Neural cell (in vitro differentiated cells): ENCODE measurements around the gene TPI1. TPM values are rescaled to one million over a fixed set of nuclear protein-coding genes. Genes with fewer than 3 reads are reported as not detected.

Source experiments
- H2AFZ ChIP-seq: fragments of 200-600, 300-800 bp; sonication (generic), shearing (Covaris generic); 2 replicates; pipeline ENCODE4 v1.6.0; 2014; ENCODE audit warnings: low read depth, mild to moderate bottlenecking, antibody characterized with exemption, low read length, moderate library complexity
- H3F3A ChIP-seq: fragments of 200-600 bp; shearing (Covaris generic); 2 replicates; pipeline ENCODE4 v1.6.1; 2016; ENCODE audit warnings: mild to moderate bottlenecking, moderate library complexity, mixed read lengths, antibody characterized with exemption, low read length; ENCODE audit not compliant: insufficient read depth, poor library complexity, severe bottlenecking
- H3K27ac ChIP-seq: fragments of 200-600, 300-800 bp; sonication (generic), shearing (Covaris generic); 2 replicates; pipeline ENCODE4 v1.5.1; 2014; ENCODE audit warnings: mild to moderate bottlenecking, low read length, moderate library complexity
- H3K27me3 ChIP-seq: fragments of 300-800, 200-600 bp; sonication (generic), shearing (Covaris generic); 2 replicates; pipeline ENCODE4 v1.6.0; 2014; ENCODE audit warnings: mild to moderate bottlenecking, low read depth, low read length, moderate library complexity; ENCODE audit not compliant: insufficient read depth
- H3K36me3 ChIP-seq: fragments of 300-800, 200-600 bp; sonication (generic), shearing (Covaris generic); 2 replicates; pipeline ENCODE4 v1.5.1; 2014; ENCODE audit warnings: mild to moderate bottlenecking, antibody characterized with exemption, low read length, moderate library complexity; ENCODE audit not compliant: insufficient read depth
- H3K4me2 ChIP-seq: fragments of 300-800, 200-600 bp; sonication (generic), shearing (Covaris generic); 2 replicates; pipeline ENCODE4 v1.6.0; 2014; ENCODE audit warnings: mild to moderate bottlenecking, low read length
- H3K4me3 ChIP-seq: fragments of 300-800, 200-600 bp; sonication (generic), shearing (Covaris generic); 2 replicates; pipeline ENCODE4 v1.5.1; 2014; ENCODE audit warnings: mild to moderate bottlenecking, low read length, moderate library complexity
- H3K79me2 ChIP-seq: fragments of 200-600 bp; shearing (Covaris generic); replicated peaks from 2 replicates; pipeline ENCODE4 v1.6.0; 2014; ENCODE audit warnings: mild to moderate bottlenecking, low read length, moderate library complexity; ENCODE audit not compliant: insufficient read depth
- H3K9ac ChIP-seq: fragments of 300-800, 200-600 bp; sonication (generic), shearing (Covaris generic); 2 replicates; pipeline ENCODE4 v1.6.1; 2016; ENCODE audit warnings: mild to moderate bottlenecking, low read length, mixed read lengths
- H3K9me2 ChIP-seq: fragments of 200-600 bp; shearing (Covaris generic); 2 replicates; pipeline ENCODE4 v1.6.1; 2016; ENCODE audit warnings: mild to moderate bottlenecking, low read length, mixed read lengths; ENCODE audit not compliant: insufficient read depth
- H3K9me3 ChIP-seq: fragments of 200-600, 300-800 bp; sonication (generic), shearing (Covaris generic); 2 replicates; pipeline ENCODE4 v1.6.1; 2016; ENCODE audit warnings: mild to moderate bottlenecking, mixed run types, low read length, moderate library complexity, mixed read lengths
- H4K20me1 ChIP-seq: fragments of 200-600 bp; shearing (Covaris generic); 2 replicates; pipeline ENCODE4 v1.6.1; 2016; ENCODE audit warnings: mild to moderate bottlenecking, mixed run types; ENCODE audit not compliant: insufficient read depth
- CTCF ChIP-seq: fragments of 450-650 bp; IDR thresholded peaks from 2 replicates; pipeline ENCODE4 v1.5.1; 2014; ENCODE audit warnings: antibody characterized with exemption, mild to moderate bottlenecking, moderate library complexity; ENCODE audit not compliant: poor library complexity, severe bottlenecking
- EP300 ChIP-seq: fragments of 450-650 bp; conservative IDR thresholded peaks from 2 replicates; pipeline ENCODE4 v1.6.1; 2014; ENCODE audit warnings: antibody characterized with exemption, mild to moderate bottlenecking, moderate library complexity; ENCODE audit not compliant: poor library complexity, severe bottlenecking
- EZH2 ChIP-seq: fragments of 200-600, 300-800 bp; shearing (Covaris generic), sonication (generic); IDR thresholded peaks from 2 replicates; pipeline ENCODE4 v1.6.1; 2014; ENCODE audit warnings: antibody characterized with exemption, low read length, borderline replicate concordance, mild to moderate bottlenecking; ENCODE audit not compliant: insufficient read depth, poor library complexity, severe bottlenecking
- MXI1 ChIP-seq: fragments of 450-650 bp; conservative IDR thresholded peaks from 2 replicates; pipeline ENCODE4 v1.6.1; 2014; ENCODE audit warnings: antibody characterized with exemption, mild to moderate bottlenecking; ENCODE audit not compliant: poor library complexity, severe bottlenecking
- POLR2AphosphoS5 ChIP-seq: IDR thresholded peaks from 2 replicates; pipeline ENCODE4 v1.6.1; 2012
- RAD21 ChIP-seq: fragments of 450-650 bp; conservative IDR thresholded peaks from 2 replicates; pipeline ENCODE4 v1.6.1; 2014; ENCODE audit warnings: antibody characterized with exemption, mild to moderate bottlenecking, moderate library complexity
- REST ChIP-seq: IDR thresholded peaks from 2 replicates; pipeline ENCODE4 v1.6.1; 2012; ENCODE audit warnings: borderline replicate concordance
- SMC3 ChIP-seq: fragments of 450-650 bp; conservative IDR thresholded peaks from 2 replicates; pipeline ENCODE4 v1.6.1; 2014; ENCODE audit warnings: antibody characterized with exemption, mild to moderate bottlenecking, moderate library complexity; ENCODE audit not compliant: poor library complexity
- TAF1 ChIP-seq: IDR thresholded peaks from 2 replicates; pipeline ENCODE4 v1.6.1; 2012; ENCODE audit warnings: low read depth
- polyA plus RNA-seq: library from polyadenylated mRNA; depleted of rRNA; stranded (reverse); fragments of >200 nt; gene quantifications from 2 replicates; pipeline ENCODE4 v1.2.3, GENCODE V29; 2014

Gene TPI1
- polyA plus RNA-seq, 1 donor from 2014 or later: 288 TPM

- no peak overlapping the region for H3K4me3 ChIP-seq
- TF ChIP-seq REST (no peak), POLR2AphosphoS5 (no peak), EP300 (no peak), RAD21 (no peak), MXI1 (no peak), TAF1 (no peak), SMC3 (no peak), CTCF (no peak), EZH2 (no peak)
- no peaks in the 10 kb centered on the region for H3K27me3 ChIP-seq
- H3K4me2 ChIP-seq: no peak overlapping the region
- no peaks in the 10 kb centered on the region for H4K20me1 ChIP-seq
- H3F3A ChIP-seq: no peaks in the 10 kb centered on the region
- no peaks in the 10 kb centered on the region for H3K9me2 ChIP-seq
- no peaks in the 10 kb centered on the region for H3K9me3 ChIP-seq
- no peaks in the 10 kb centered on the region for H3K36me3 ChIP-seq
- H3K27ac ChIP-seq: no peak overlapping the region
- H3K9ac ChIP-seq: no peak overlapping the region
- peaks cover 8% of the 10 kb centered on the region for H3K79me2 ChIP-seq
- H2AFZ ChIP-seq: no peak overlapping the region
Observed at GRCh38 chr12:6846316-6846869, 20.9 kb upstream of the TPI1 start.

DNA sequence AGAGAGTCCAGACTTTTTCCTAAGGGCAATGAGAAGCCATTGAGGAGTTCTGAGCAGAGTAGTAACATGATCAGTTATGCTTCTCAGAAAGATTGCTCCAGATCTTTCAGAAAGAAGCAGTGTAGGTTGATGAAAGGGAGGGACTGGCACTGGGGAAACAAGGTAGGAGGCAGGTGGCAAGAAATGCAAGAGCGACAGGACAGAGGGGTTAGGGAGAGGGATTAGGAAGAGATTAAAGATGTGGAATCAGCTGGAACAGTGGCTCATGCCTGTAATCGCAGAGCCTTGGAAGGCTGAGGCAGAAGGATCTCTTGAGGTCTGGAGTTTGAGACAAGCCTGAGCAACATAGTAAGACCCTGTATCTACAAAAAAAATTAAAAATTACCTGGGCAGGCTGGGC, 19.7 kb upstream of the TPI1 start:
- H3K36me3 ChIP-seq: no peaks in the 10 kb centered on the region
- H3K9me2 ChIP-seq: no peaks in the 10 kb centered on the region
- peaks cover 8% of the 10 kb centered on the region for H3K79me2 ChIP-seq
- no peaks in the 10 kb centered on the region for H3F3A ChIP-seq
- no peaks in the 10 kb centered on the region for H3K27me3 ChIP-seq
- H3K9ac ChIP-seq: no peak overlapping the region
- H4K20me1 ChIP-seq: no peaks in the 10 kb centered on the region
- H3K9me3 ChIP-seq: no peaks in the 10 kb centered on the region
- TF ChIP-seq EP300: no peak
- TF ChIP-seq MXI1: no peak
- TF ChIP-seq TAF1: no peak
- TF ChIP-seq SMC3: no peak
- TF ChIP-seq CTCF: no peak
- TF ChIP-seq POLR2AphosphoS5: no peak
- TF ChIP-seq REST: no peak
- TF ChIP-seq EZH2: no peak
- TF ChIP-seq RAD21: no peak
- H3K27ac ChIP-seq: no peak overlapping the region
- H3K4me3 ChIP-seq: no peak overlapping the region
- H3K4me2 ChIP-seq: no peak overlapping the region
- H2AFZ ChIP-seq: no peak overlapping the region
